Stomach (tissue), 9 donors: ENCODE measurements around the gene NUP188. TPM values are rescaled to one million over a fixed set of nuclear protein-coding genes. Genes with fewer than 3 reads are reported as not detected.

Experiments
- DNase-seq, 2 donors: peaks; one replicate each; pipeline versions ENCODE4 v3.0.0 to v3.0.0-alpha.2; 2013 to 2019
- H3K27ac ChIP-seq, 5 donors: fragments of 200-600 bp in 4 of 5; sonication (generic) in 4 of 5; one replicate each; pipeline ENCODE4 v1.5.1; 2013 to 2019; ENCODE audit warnings: mild to moderate bottlenecking in 1 of 5, moderate library complexity in 1 of 5
- H3K27me3 ChIP-seq, 3 donors: fragments of 200-600 bp; sonication (generic); one replicate each; pipeline ENCODE4 v1.5.1; 2017 to 2019; ENCODE audit warnings: mixed run types in 1 of 3
- H3K36me3 ChIP-seq, 4 donors: fragments of 200-600 bp; sonication (generic); 1 replicate in 3 of 4; 2 replicates in 1 of 4; pipeline ENCODE4 v1.5.1; 2016 to 2019
- H3K4me1 ChIP-seq, 4 donors: fragments of 200-600 bp; sonication (generic); one replicate each; pipeline ENCODE4 v1.5.1; 2016 to 2019
- H3K4me3 ChIP-seq, 4 donors: fragments of 200-600 bp; sonication (generic) in 3 of 4; one replicate each; pipeline ENCODE4 v1.5.1; 2016 to 2019; ENCODE audit warnings: mild to moderate bottlenecking in 1 of 4
- H3K9me3 ChIP-seq, 4 donors: fragments of 200-600 bp; sonication (generic); one replicate each; pipeline ENCODE4 v1.5.1; 2016 to 2019
- CTCF ChIP-seq, 7 experiments: fragments of 450-650 bp in 4 of 7; fragments of 200-600 bp in 3 of 7; sonication (generic) in 3 of 7; IDR thresholded peaks; one replicate each; pipeline ENCODE4 v1.5.1; 2016 to 2019; ENCODE audit warnings: antibody characterized with exemption in 7 of 7, control low read depth in 2 of 7, mild to moderate bottlenecking in 1 of 7
- EP300 ChIP-seq: sonication (generic); formaldehyde crosslinking; IDR thresholded peaks from one replicate; pipeline ENCODE4 v1.6.1; 2017; ENCODE audit warnings: antibody characterized with exemption
- POLR2A ChIP-seq, 4 donors: fragments of 450-650 bp; IDR thresholded peaks; one replicate each; pipeline ENCODE4 v1.6.1; 2016; ENCODE audit warnings: antibody characterized with exemption in 4 of 4, control low read depth in 2 of 4, mild to moderate bottlenecking in 1 of 4, moderate library complexity in 1 of 4
- POLR2AphosphoS5 ChIP-seq, 3 donors: sonication (generic); formaldehyde crosslinking; IDR thresholded peaks; one replicate each; pipeline ENCODE4 v1.6.1; 2016; ENCODE audit warnings: antibody characterized with exemption in 3 of 3
- WGBS, 5 donors: extraction: QIAGEN DNeasy Blood & Tissue Kit in 3 of 5; methylation state at CpG; one replicate each; pipeline versions ENCODE4 v1.1.5 to v1.1.7; 2013 to 2018; 5-methylcytosine and 5-hydroxymethylcytosine counted together
- intact Hi-C: fragments of 100-400 bp; cut with DNase I; formaldehyde crosslinking; loops from one replicate; pipeline ENCODE4 v1.15.1; 2023; ENCODE audit warnings: low total_unique reads
- polyA plus RNA-seq, 3 donors: library from polyadenylated mRNA; stranded (reverse); fragments of 200-250 nt; gene quantifications; one replicate each; pipeline ENCODE4 v1.2.3, GENCODE V29; 2013
- total RNA-seq, 5 donors: library from RNA; depleted of rRNA; stranded (reverse); fragments of >200 nt; gene quantifications; one replicate each; pipeline versions ENCODE4 v1.1.0 to v1.2.3, GENCODE V29; 2014 to 2016
- donor health status: healthy with polysubstance abuse.
- donor health status: Bipolar disorder and iron deficiency.
- donor health status: healthy.

Gene NUP188
- total and polyA plus RNA-seq, 8 donors = 4.4 to 79.9 (median 36.7) TPM

- WGBS, 5 donors = 67 to 86% (median 83%) methylated on average over 14 of the region's 14 CpGs
- Histone ChIP-seq H3K4me1 (peaks cover 13 to 14% (median 13%) of the 10 kb centered on the region in 4 donors), H3K27ac (peak overlapping the region in 4 of 5 donors; percentile 20 to 73 (median 24)), H3K9me3 (no peaks in the 10 kb centered on the region), H3K4me3 (no peak overlapping the region), H3K27me3 (no peaks in the 10 kb centered on the region), H3K36me3 (peaks cover 67 to 99% (median 96%) of the 10 kb centered on the region in 4 donors)
- TF ChIP-seq CTCF (IDR thresholded peaks at IDR 0.05) = no peak
- TF ChIP-seq EP300 = no peak
- TF ChIP-seq POLR2AphosphoS5 (IDR thresholded peaks at IDR 0.05) = no peak
- TF ChIP-seq POLR2A (IDR thresholded peaks at IDR 0.05) = no peak
- DNase-seq = peak in 1 of 2 donors; percentile 52
- intact Hi-C loops = no loop called here
Measured at GRCh38 chr9:129007035-129007765, 59.7 kb downstream of the NUP188 start.

GRCh38 chr9:129007766-129008468 is 60.4 kb downstream of the NUP188 start:
- peaks cover 67 to 99% (median 96%) of the 10 kb centered on the region in 4 donors for H3K36me3 ChIP-seq
- WGBS, 5 donors = 75 to 85% (median 83%) methylated on average over 16 to 18 of the region's 18 CpGs

GRCh38 chr9:129008469-129008965 is 61.0 kb downstream of the NUP188 start:
- no peak for DNase-seq
- Histone ChIP-seq H3K36me3 (peaks cover 67 to 99% (median 96%) of the 10 kb centered on the region in 4 donors), H3K4me3 (no peak overlapping the region), H3K9me3 (no peaks in the 10 kb centered on the region), H3K4me1 (peaks cover 13 to 14% (median 13%) of the 10 kb centered on the region in 4 donors), H3K27me3 (no peaks in the 10 kb centered on the region), H3K27ac (no peak overlapping the region)
- intact Hi-C loops = no loop called here
- TF ChIP-seq CTCF (IDR thresholded peaks at IDR 0.05) (no peak), EP300 (no peak), POLR2AphosphoS5 (IDR thresholded peaks at IDR 0.05) (no peak), POLR2A (IDR thresholded peaks at IDR 0.05) (no peak)
- 80 to 94% (median 88%) methylated on average over 5 to 6 of the region's 6 CpGs for WGBS, 5 donors

More at GRCh38 chr9:129007766-129008468, 60.4 kb downstream of the NUP188 start:
- no peaks in the 10 kb centered on the region for H3K9me3 ChIP-seq
- H3K27ac ChIP-seq = peak overlapping the region in 3 of 5 donors; percentile 20 to 73 (median 20)
- no peak overlapping the region for H3K4me3 ChIP-seq
- TF ChIP-seq EP300 (no peak), CTCF (IDR thresholded peaks at IDR 0.05) (no peak), POLR2A (IDR thresholded peaks at IDR 0.05) (no peak), POLR2AphosphoS5 (IDR thresholded peaks at IDR 0.05) (no peak)
- peaks cover 13 to 14% (median 13%) of the 10 kb centered on the region in 4 donors for H3K4me1 ChIP-seq
- intact Hi-C loops = no loop called here
- DNase-seq = no peak
- H3K27me3 ChIP-seq = no peaks in the 10 kb centered on the region

GRCh38 chr9:129008986-129009583 is 61.6 kb downstream of the NUP188 start:
- peak overlapping the region in 1 of 5 donors; percentile 18 for H3K27ac ChIP-seq
- peaks cover 73 to 99% (median 98%) of the 10 kb centered on the region in 4 donors for H3K36me3 ChIP-seq

More at GRCh38 chr9:129008986-129009583, 61.6 kb downstream of the NUP188 start:
- peaks cover 13 to 14% (median 13%) of the 10 kb centered on the region in 4 donors for H3K4me1 ChIP-seq
- no peak for DNase-seq
- no peaks in the 10 kb centered on the region for H3K9me3 ChIP-seq
- no peaks in the 10 kb centered on the region for H3K27me3 ChIP-seq
- 84 to 89% (median 86%) methylated on average over 7 to 13 of the region's 13 CpGs for WGBS, 5 donors
- H3K4me3 ChIP-seq = no peak overlapping the region
- intact Hi-C loops = no loop called here
- TF ChIP-seq POLR2A (IDR thresholded peaks at IDR 0.05) (no peak), POLR2AphosphoS5 (IDR thresholded peaks at IDR 0.05) (no peak), CTCF (IDR thresholded peaks at IDR 0.05) (no peak), EP300 (no peak)
